Measurements from ENCODE around the gene CEMIP.

- TF ChIP-seq, protein P1, sequence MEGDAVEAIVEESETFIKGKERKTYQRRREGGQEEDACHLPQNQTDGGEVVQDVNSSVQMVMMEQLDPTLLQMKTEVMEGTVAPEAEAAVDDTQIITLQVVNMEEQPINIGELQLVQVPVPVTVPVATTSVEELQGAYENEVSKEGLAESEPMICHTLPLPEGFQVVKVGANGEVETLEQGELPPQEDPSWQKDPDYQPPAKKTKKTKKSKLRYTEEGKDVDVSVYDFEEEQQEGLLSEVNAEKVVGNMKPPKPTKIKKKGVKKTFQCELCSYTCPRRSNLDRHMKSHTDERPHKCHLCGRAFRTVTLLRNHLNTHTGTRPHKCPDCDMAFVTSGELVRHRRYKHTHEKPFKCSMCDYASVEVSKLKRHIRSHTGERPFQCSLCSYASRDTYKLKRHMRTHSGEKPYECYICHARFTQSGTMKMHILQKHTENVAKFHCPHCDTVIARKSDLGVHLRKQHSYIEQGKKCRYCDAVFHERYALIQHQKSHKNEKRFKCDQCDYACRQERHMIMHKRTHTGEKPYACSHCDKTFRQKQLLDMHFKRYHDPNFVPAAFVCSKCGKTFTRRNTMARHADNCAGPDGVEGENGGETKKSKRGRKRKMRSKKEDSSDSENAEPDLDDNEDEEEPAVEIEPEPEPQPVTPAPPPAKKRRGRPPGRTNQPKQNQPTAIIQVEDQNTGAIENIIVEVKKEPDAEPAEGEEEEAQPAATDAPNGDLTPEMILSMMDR (IDR thresholded peaks at IDR 0.05 in 2 of 3, conservative IDR thresholded peaks at IDR 0.05 in 1 of 3; ENCODE audit: control insufficient read depth in 2 of 3, extremely low read depth in 1 of 3, insufficient read depth in 1 of 3, low read depth in 3 of 3, low read length in 3 of 3) = no peak
- TF ChIP-seq POLR2AphosphoS2 (IDR thresholded peaks at IDR 0.05; ENCODE audit: low read depth, low read length) (no peak), POLR2A (IDR thresholded peaks at IDR 0.05; ENCODE audit: low read depth, low read length) (no peak), MXI1 (IDR thresholded peaks at IDR 0.05; ENCODE audit: low read depth, low read length) (no peak), ASH2L (IDR thresholded peaks at IDR 0.05; ENCODE audit: borderline replicate concordance, low read depth) (no peak), CEBPB (IDR thresholded peaks at IDR 0.05; ENCODE audit: borderline replicate concordance in 1 of 2, low read depth in 2 of 2, low read length in 2 of 2) (no peak), ZSCAN29 (IDR thresholded peaks at IDR 0.05) (no peak)
- TF ChIP-seq, protein P2, sequence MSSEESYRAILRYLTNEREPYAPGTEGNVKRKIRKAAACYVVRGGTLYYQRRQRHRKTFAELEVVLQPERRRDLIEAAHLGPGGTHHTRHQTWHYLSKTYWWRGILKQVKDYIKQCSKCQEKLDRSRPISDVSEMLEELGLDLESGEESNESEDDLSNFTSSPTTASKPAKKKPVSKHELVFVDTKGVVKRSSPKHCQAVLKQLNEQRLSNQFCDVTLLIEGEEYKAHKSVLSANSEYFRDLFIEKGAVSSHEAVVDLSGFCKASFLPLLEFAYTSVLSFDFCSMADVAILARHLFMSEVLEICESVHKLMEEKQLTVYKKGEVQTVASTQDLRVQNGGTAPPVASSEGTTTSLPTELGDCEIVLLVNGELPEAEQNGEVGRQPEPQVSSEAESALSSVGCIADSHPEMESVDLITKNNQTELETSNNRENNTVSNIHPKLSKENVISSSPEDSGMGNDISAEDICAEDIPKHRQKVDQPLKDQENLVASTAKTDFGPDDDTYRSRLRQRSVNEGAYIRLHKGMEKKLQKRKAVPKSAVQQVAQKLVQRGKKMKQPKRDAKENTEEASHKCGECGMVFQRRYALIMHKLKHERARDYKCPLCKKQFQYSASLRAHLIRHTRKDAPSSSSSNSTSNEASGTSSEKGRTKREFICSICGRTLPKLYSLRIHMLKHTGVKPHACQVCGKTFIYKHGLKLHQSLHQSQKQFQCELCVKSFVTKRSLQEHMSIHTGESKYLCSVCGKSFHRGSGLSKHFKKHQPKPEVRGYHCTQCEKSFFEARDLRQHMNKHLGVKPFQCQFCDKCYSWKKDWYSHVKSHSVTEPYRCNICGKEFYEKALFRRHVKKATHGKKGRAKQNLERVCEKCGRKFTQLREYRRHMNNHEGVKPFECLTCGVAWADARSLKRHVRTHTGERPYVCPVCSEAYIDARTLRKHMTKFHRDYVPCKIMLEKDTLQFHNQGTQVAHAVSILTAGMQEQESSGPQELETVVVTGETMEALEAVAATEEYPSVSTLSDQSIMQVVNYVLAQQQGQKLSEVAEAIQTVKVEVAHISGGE (CRISPR knock-in tag; IDR thresholded peaks at IDR 0.05) = no peak
These were observed 190.1 kb downstream of the CEMIP start for GRCh38 chr15:80969316-80969715.

Data from GM12878 (cell line).